Fibroblast of mammary gland (primary cell): ENCODE results near the gene FBXO45.
A peak's percentile ranks its signal among the peaks of the same experiment; 100 is the strongest.
"Not testable (repeated sequence)": the region's sequence is repeated elsewhere in the genome, so short reads cannot be mapped to it uniquely, and the experiment has no call there.

Source experiments
- DNase-seq: peaks from one replicate; pipeline ENCODE4 v3.0.0-alpha.2; 2010; ENCODE audit warnings: low read depth
- H3K4me3 ChIP-seq: 2 replicates; pipeline ENCODE4 v1.5.1; 2011; ENCODE audit warnings: low read depth, mild to moderate bottlenecking, low read length, moderate library complexity; ENCODE audit not compliant: control insufficient read depth
- TF ChIP-seq, protein P1 (sequence below): conservative IDR thresholded peaks from 2 replicates; pipeline ENCODE4 v1.5.1; 2011; ENCODE audit warnings: low read depth, low read length, inconsistent platforms; ENCODE audit not compliant: control insufficient read depth, insufficient read depth

The FBXO45 gene

GRCh38 chr3:196555295-196555694 lies 13.2 kb upstream of the FBXO45 start:
- TF ChIP-seq, protein P1, sequence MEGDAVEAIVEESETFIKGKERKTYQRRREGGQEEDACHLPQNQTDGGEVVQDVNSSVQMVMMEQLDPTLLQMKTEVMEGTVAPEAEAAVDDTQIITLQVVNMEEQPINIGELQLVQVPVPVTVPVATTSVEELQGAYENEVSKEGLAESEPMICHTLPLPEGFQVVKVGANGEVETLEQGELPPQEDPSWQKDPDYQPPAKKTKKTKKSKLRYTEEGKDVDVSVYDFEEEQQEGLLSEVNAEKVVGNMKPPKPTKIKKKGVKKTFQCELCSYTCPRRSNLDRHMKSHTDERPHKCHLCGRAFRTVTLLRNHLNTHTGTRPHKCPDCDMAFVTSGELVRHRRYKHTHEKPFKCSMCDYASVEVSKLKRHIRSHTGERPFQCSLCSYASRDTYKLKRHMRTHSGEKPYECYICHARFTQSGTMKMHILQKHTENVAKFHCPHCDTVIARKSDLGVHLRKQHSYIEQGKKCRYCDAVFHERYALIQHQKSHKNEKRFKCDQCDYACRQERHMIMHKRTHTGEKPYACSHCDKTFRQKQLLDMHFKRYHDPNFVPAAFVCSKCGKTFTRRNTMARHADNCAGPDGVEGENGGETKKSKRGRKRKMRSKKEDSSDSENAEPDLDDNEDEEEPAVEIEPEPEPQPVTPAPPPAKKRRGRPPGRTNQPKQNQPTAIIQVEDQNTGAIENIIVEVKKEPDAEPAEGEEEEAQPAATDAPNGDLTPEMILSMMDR, result no peak

GRCh38 chr3:196557236-196557635 lies 11.2 kb upstream of the FBXO45 start:
- no peak overlapping the region for H3K4me3 ChIP-seq
- TF ChIP-seq, protein P1, result no peak
- DNase-seq, result no peak

More at GRCh38 chr3:196555295-196555694, 13.2 kb upstream of the FBXO45 start:
- no peak for DNase-seq
- H3K4me3 ChIP-seq, result no peak overlapping the region

- TF ChIP-seq, protein P1, result no peak
- DNase-seq, result no peak
- H3K4me3 ChIP-seq, result no peak overlapping the region
Observed at GRCh38 chr3:196558476-196558875, 10.0 kb upstream of the FBXO45 start.

- TF ChIP-seq, protein P1, result no peak
- H3K4me3 ChIP-seq, result no peak overlapping the region
- DNase-seq, result peak; percentile 33
Observed at GRCh38 chr3:196559826-196560225, 8.6 kb upstream of the FBXO45 start.

- no peak overlapping the region for H3K4me3 ChIP-seq
- DNase-seq, result peak; percentile 29
- TF ChIP-seq, protein P1, result no peak
Observed at GRCh38 chr3:196563721-196564225, 4.7 kb upstream of the FBXO45 start.

DNA sequence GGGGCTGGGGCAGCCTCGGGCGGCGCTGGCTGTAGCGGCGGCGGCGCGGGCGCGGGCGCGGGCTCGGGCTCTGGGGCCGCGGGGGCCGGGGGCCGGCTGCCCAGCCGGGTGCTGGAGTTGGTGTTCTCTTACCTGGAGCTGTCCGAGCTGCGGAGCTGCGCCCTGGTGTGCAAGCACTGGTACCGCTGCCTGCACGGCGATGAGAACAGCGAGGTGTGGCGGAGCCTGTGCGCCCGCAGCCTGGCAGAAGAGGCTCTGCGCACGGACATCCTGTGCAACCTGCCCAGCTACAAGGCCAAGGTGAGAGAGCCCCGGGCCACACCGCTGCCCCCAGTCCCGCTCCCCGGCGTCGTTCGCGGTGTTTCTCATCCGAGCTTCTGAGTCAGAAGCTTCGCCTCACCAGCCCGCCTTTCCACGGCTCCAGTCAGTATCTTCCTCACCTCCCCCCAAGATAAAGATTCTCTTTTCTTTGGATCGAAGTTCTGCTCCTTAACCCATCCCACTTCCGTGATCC lies 600 bp downstream of the FBXO45 start:
- H3K4me3 ChIP-seq, result peak overlapping the region; percentile 100
- DNase-seq, result peak; percentile 19
- TF ChIP-seq, protein P1, result no peak

DNA sequence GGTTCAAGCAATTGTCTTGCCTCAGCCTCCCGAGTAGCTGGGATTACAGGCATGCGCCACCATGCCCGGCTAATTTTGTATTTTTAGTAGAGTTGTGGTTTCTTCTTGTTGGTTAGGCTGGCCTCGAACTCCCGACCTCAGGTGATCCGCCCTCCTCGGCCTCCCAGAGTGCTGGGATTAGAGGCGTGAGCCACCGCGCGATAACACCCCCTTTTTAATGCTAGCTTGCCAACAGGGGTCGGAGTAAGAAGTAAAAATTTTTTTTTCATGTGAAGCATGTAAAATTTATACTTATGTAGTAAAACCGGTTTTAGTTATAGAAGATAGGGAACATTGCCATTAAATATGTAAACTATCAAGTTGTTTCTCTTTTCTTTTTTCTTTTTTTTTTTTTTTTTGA lies 1.9 kb downstream of the FBXO45 start:
- H3K4me3 ChIP-seq, DNase-seq: not testable (repeated sequence)
